GM12892 (cell line): Measurements from ENCODE around the gene SMOC2.

Experiments used
- POLR2AphosphoS5 ChIP-seq: IDR thresholded peaks from 2 replicates; pipeline ENCODE4 v1.6.1; 2011; ENCODE audit warnings: low read depth, low read length, control low read depth
- TAF1 ChIP-seq: IDR thresholded peaks from 2 replicates; pipeline ENCODE4 v1.6.1; 2011; ENCODE audit warnings: low read depth, mild to moderate bottlenecking, control low read depth, low read length, borderline replicate concordance

DNA sequence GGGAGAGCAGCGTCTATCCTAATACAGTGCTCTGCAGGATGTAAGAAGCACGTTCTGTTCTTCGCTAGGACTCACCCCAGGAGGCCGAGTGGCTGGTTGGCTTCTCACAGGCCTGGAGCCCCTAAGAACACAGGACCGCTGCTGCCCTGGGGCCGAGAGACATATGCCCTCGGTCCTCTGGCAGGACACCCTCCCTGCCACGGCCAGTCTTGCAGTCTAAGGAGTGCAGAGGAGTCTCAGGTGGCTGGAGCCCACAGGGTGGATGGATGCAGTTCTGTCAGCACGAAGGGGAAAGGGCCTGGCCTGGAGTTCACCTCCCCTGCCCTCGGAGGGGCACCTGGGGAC lies 96.5 kb downstream of the SMOC2 start:
- TF ChIP-seq TAF1 (no peak), POLR2AphosphoS5 (no peak)
